Transverse colon (tissue), 4 donors: ENCODE measurements around the gene ISL1. TPM values are rescaled to one million over a fixed set of nuclear protein-coding genes. Genes with fewer than 3 reads are reported as not detected.

Source experiments
- DNase-seq: peaks from one replicate; pipeline ENCODE4 v3.0.0-alpha.2; 2019
- H3K27ac ChIP-seq, 4 donors: fragments of 200-600 bp; sonication (generic); 2 replicates each; pipeline ENCODE4 v1.5.1; 2016 to 2018; ENCODE audit warnings: inconsistent platforms in 4 of 4
- H3K27me3 ChIP-seq: fragments of 200-600 bp; sonication (generic); 2 replicates; pipeline ENCODE4 v1.5.1; 2017; ENCODE audit warnings: inconsistent platforms
- H3K36me3 ChIP-seq, 4 donors: fragments of 200-600 bp; sonication (generic); 2 replicates each; pipeline ENCODE4 v1.5.1; 2017 to 2019; ENCODE audit warnings: inconsistent platforms in 4 of 4
- H3K4me1 ChIP-seq, 4 donors: fragments of 200-600 bp; sonication (generic); 2 replicates each; pipeline ENCODE4 v1.5.1; 2017 to 2020; ENCODE audit warnings: inconsistent platforms in 4 of 4
- H3K4me3 ChIP-seq, 4 donors: fragments of 200-600 bp; sonication (generic); 1 replicate in 1 of 4; 2 replicates in 3 of 4; pipeline versions ENCODE4 v1.5.1 to v1.6.1; 2017 to 2019; ENCODE audit warnings: inconsistent platforms in 4 of 4
- H3K9me3 ChIP-seq, 2 donors: fragments of 200-600 bp; sonication (generic); 2 replicates each; pipeline ENCODE4 v1.5.1; 2017 to 2019; ENCODE audit warnings: inconsistent platforms in 2 of 2
- CTCF ChIP-seq, 5 experiments: fragments of 200-600 bp in 3 of 5; fragments of 450-650 bp in 2 of 5; sonication (generic) in 3 of 5; IDR thresholded peaks; 1 replicate in 2 of 5; 2 replicates in 3 of 5; pipeline ENCODE4 v1.5.1; 2016 to 2017; ENCODE audit warnings: antibody characterized with exemption in 5 of 5, inconsistent platforms in 3 of 5, mild to moderate bottlenecking in 2 of 5, moderate library complexity in 1 of 5
- EP300 ChIP-seq: sonication (generic); formaldehyde crosslinking; IDR thresholded peaks from one replicate; pipeline ENCODE4 v1.6.1; 2017; ENCODE audit warnings: antibody characterized with exemption, low read depth
- POLR2A ChIP-seq: fragments of 450-650 bp; IDR thresholded peaks from one replicate; pipeline ENCODE4 v1.6.1; 2016; ENCODE audit warnings: antibody characterized with exemption, mild to moderate bottlenecking, moderate library complexity
- POLR2AphosphoS5 ChIP-seq, 3 donors: sonication (generic); formaldehyde crosslinking; IDR thresholded peaks; one replicate each; pipeline ENCODE4 v1.6.1; 2016; ENCODE audit warnings: antibody characterized with exemption in 3 of 3
- WGBS, 2 donors: methylation state at CpG; one replicate each; pipeline ENCODE4 v1.1.5; 2018; ENCODE audit warnings: low coverage in 1 of 2; 5-methylcytosine and 5-hydroxymethylcytosine counted together
- in situ Hi-C, 4 donors: fragments of 200-750 bp; cut with MboI; loops; one replicate each; pipeline versions ENCODE4 v1.15.0 to v1.15.1; 2017; ENCODE audit warnings: low sequenced_read_pairs in 3 of 4, low pct_ligation_motif_present in 1 of 4, low pct_unique_long_range_greater_than_20kb in 1 of 4
- intact Hi-C: fragments of 100-400 bp; cut with DNase I; formaldehyde crosslinking; loops from one replicate; pipeline ENCODE4 v1.15.1; 2023; ENCODE audit warnings: low total_unique reads
- total RNA-seq, 4 donors: library from RNA; depleted of rRNA; stranded (reverse); fragments of >200 nt; gene quantifications; one replicate each; pipeline ENCODE4 v1.1.0, GENCODE V29; 2016

The ISL1 gene
- total RNA-seq, 4 donors from 2014 or later, result 0.41 to 0.48 TPM; not detected in 2

DNA sequence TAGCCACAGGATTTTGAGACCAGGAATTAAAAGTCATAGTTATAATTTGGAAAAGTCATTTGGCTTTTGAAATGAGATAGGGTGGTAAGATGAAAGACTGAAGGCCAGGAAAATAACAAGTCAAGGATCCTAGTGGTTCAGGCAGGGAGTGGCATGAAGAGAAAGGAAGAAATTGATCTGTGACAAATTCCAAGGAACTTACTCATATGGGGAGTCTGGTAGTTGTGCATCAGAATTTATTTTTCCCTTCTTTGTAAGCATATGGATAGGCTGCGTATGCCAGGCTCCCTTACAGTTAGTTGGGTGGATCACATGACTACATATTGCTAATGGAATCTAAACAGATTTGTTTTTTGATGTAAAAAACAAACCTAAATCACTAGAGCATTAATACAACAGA, 21.0 kb downstream of the ISL1 start:
- Histone ChIP-seq H3K9me3 (no peaks in the 10 kb centered on the region), H3K4me3 (no peak overlapping the region), H3K27me3 (peaks cover 21% of the 10 kb centered on the region), H3K27ac (no peak overlapping the region), H3K4me1 (peaks cover 0 to 3% (median 0%) of the 10 kb centered on the region in 4 donors), H3K36me3 (no peaks in the 10 kb centered on the region)
- intact Hi-C loops (no loop called here), in situ Hi-C loops (no loop called here)
- no peak for TF ChIP-seq POLR2A
- TF ChIP-seq POLR2AphosphoS5 (IDR thresholded peaks at IDR 0.05), result no peak
- no peak for TF ChIP-seq EP300
- no peak for TF ChIP-seq CTCF (IDR thresholded peaks at IDR 0.05)
- WGBS, 2 donors, result 86 to 100% methylated on average over 1 of the region's 1 CpG
- no peak for DNase-seq

DNA sequence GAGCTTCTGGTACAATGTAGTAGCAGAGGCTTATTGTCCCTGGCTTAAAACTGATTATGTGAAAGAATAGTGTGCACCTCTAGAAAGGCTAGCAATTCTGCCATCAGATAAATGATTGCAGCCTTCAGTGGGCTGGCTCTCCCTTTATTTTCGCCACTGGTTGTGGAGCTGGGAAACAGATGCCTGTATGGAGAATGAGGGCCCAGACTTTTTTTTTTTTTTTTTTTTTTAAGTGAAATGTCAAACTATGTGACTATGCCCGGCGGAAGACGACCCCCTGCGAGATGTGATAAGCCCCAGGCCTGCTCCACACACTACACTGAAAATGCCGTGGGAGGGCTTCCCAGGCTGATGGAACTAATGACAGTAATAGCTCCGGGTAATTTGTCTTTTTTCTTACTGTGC, 28.7 kb downstream of the ISL1 start:
- H3K27me3 ChIP-seq, result no peaks in the 10 kb centered on the region
- H3K9me3 ChIP-seq, result no peaks in the 10 kb centered on the region
- in situ Hi-C loops, result no loop called here
- DNase-seq, result no peak
- H3K4me3 ChIP-seq, result no peak overlapping the region
- H3K36me3 ChIP-seq, result no peaks in the 10 kb centered on the region
- intact Hi-C loops, result no loop called here
- no peaks in the 10 kb centered on the region for H3K4me1 ChIP-seq
- no peak for TF ChIP-seq POLR2AphosphoS5 (IDR thresholded peaks at IDR 0.05)
- no peak for TF ChIP-seq POLR2A
- TF ChIP-seq CTCF (IDR thresholded peaks at IDR 0.05), result no peak
- TF ChIP-seq EP300, result no peak
- 55 to 67% methylated on average over 1 to 7 of the region's 7 CpGs for WGBS, 2 donors
- H3K27ac ChIP-seq, result no peak overlapping the region

DNA sequence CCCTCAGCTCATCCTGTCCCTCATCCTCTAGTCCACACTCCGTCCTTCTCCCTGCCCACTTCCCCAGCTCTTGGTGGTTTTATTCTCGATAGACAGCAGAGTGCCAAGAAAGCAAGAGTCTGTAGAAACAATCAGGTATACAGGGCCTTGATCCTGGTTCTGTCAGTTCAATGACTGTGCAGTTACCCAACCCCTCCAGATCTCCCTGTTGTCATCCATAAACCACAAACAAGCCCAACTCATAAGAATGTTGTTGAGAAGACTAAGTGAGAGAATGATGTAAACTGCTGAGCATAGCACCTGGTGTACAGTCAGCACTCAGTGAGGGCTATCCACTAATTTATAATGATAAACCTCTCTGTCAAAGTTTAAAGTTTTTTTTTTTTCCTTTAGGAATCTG, 31.3 kb downstream of the ISL1 start:
- no peaks in the 10 kb centered on the region for H3K27me3 ChIP-seq
- H3K27ac ChIP-seq, result no peak overlapping the region
- no peak for DNase-seq
- H3K36me3 ChIP-seq, result no peaks in the 10 kb centered on the region
- 72% methylated on average over 2 of the region's 2 CpGs; no CpG with 5 or more reads in 1 of the 2 donors for WGBS, 2 donors
- in situ Hi-C loops, result no loop called here
- no peaks in the 10 kb centered on the region for H3K4me1 ChIP-seq
- no peak overlapping the region for H3K4me3 ChIP-seq
- no peak for TF ChIP-seq CTCF (IDR thresholded peaks at IDR 0.05)
- TF ChIP-seq POLR2A, result no peak
- TF ChIP-seq POLR2AphosphoS5 (IDR thresholded peaks at IDR 0.05), result no peak
- TF ChIP-seq EP300, result no peak
- no peaks in the 10 kb centered on the region for H3K9me3 ChIP-seq
- intact Hi-C loops, result no loop called here

DNA sequence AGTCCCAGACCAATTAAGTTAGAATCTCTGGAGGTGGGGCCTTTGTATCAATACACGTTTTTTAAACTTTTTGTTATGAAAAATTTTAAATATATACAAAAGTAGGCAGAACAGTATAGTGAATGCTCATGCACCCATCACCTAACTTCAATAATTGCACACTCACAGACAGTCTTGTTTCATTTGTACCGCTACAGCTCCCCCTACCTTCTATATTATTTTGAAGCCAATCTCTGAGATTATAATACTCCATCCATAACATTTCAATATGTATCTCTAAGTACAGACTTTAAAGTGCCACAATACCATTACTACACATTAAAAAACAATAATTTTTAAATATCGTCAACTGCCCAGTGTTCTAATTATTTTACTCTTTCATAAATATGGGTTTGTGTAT, 32.9 kb downstream of the ISL1 start:
- intact Hi-C loops, result no loop called here
- Histone ChIP-seq H3K4me3 (no peak overlapping the region), H3K9me3 (no peaks in the 10 kb centered on the region), H3K36me3 (no peaks in the 10 kb centered on the region), H3K4me1 (no peaks in the 10 kb centered on the region), H3K27me3 (no peaks in the 10 kb centered on the region), H3K27ac (no peak overlapping the region)
- in situ Hi-C loops, result no loop called here
- TF ChIP-seq POLR2AphosphoS5 (IDR thresholded peaks at IDR 0.05) (no peak), EP300 (no peak), POLR2A (no peak), CTCF (IDR thresholded peaks at IDR 0.05) (no peak)
- DNase-seq, result no peak
- WGBS, 2 donors, result 71 to 80% methylated on average over 3 of the region's 3 CpGs
